Hepatocyte (in vitro differentiated cells): ENCODE data around the gene WIZ. TPM values are rescaled to one million over a fixed set of nuclear protein-coding genes. Genes with fewer than 3 reads are reported as not detected.

Experiments used
- DNase-seq: peaks from one replicate; pipeline ENCODE4 v3.0.0-alpha.2; 2016; ENCODE audit warnings: low spot score
- H2AFZ ChIP-seq: fragments of 200-600 bp; sonication (generic); 2 replicates; pipeline ENCODE4 v1.6.0; 2016; ENCODE audit warnings: antibody characterized with exemption, mild to moderate bottlenecking
- H3K27ac ChIP-seq: fragments of 200-600 bp; sonication (generic); 2 replicates; pipeline ENCODE4 v1.5.1; 2016; ENCODE audit warnings: mild to moderate bottlenecking
- H3K27me3 ChIP-seq: fragments of 200-600 bp; sonication (generic); 2 replicates; pipeline ENCODE4 v1.6.1; 2016
- H3K36me3 ChIP-seq: fragments of 200-600 bp; sonication (generic); replicated peaks from 2 replicates; pipeline ENCODE4 v1.5.1; 2016; ENCODE audit warnings: low read depth; ENCODE audit not compliant: insufficient read depth
- H3K4me1 ChIP-seq: fragments of 200-600 bp; sonication (generic); 2 replicates; pipeline ENCODE4 v1.5.1; 2016; ENCODE audit warnings: mild to moderate bottlenecking, moderate library complexity; ENCODE audit not compliant: insufficient read depth
- H3K4me2 ChIP-seq: fragments of 200-600 bp; sonication (generic); 2 replicates; pipeline ENCODE4 v1.6.0; 2016
- H3K4me3 ChIP-seq: fragments of 200-600 bp; sonication (generic); 2 replicates; pipeline ENCODE4 v1.5.1; 2016; ENCODE audit warnings: mild to moderate bottlenecking
- H3K79me2 ChIP-seq: fragments of 200-600 bp; sonication (generic); 2 replicates; pipeline ENCODE4 v1.6.0; 2017; ENCODE audit warnings: mild to moderate bottlenecking
- H3K9me2 ChIP-seq: fragments of 200-600 bp; sonication (generic); replicated peaks from 2 replicates; pipeline ENCODE4 v1.6.0; 2017; ENCODE audit warnings: mild to moderate bottlenecking; ENCODE audit not compliant: insufficient read depth
- H3K9me3 ChIP-seq: fragments of 200-600 bp; sonication (generic); 2 replicates; pipeline ENCODE4 v1.5.1; 2016; ENCODE audit warnings: low read depth, mild to moderate bottlenecking
- H4K20me1 ChIP-seq: fragments of 200-600 bp; sonication (generic); 2 replicates; pipeline ENCODE4 v1.6.0; 2016; ENCODE audit warnings: mild to moderate bottlenecking; ENCODE audit not compliant: insufficient read depth, poor library complexity, severe bottlenecking
- CTCF ChIP-seq: fragments of 200-600 bp; sonication (generic); IDR thresholded peaks from 2 replicates; pipeline ENCODE4 v1.5.1; 2016; ENCODE audit warnings: antibody characterized with exemption, mild to moderate bottlenecking; ENCODE audit not compliant: poor library complexity
- EZH2 ChIP-seq: fragments of 200-600 bp; sonication (generic); IDR thresholded peaks from 2 replicates; pipeline ENCODE4 v1.6.1; 2016; ENCODE audit warnings: antibody characterized with exemption, mild to moderate bottlenecking, borderline replicate concordance
- EZH2phosphoT487 ChIP-seq: fragments of 200-600 bp; sonication (generic); IDR thresholded peaks from one replicate; pipeline ENCODE4 v1.6.1; 2018; ENCODE audit warnings: antibody characterized with exemption, mild to moderate bottlenecking, low read depth, moderate library complexity; ENCODE audit not compliant: unreplicated experiment, severe bottlenecking
- WGBS: methylation state at CpG from one replicate; pipeline ENCODE4 v1.1.6; 2016; ENCODE audit warnings: low lambda C conversion rate; ENCODE audit errors: missing lambda C conversion rate; 5-methylcytosine and 5-hydroxymethylcytosine counted together
- polyA plus RNA-seq: library from polyadenylated mRNA; unstranded; fragments of >200 nt; fragmentation: Nextera tagmentation; extraction: Ambion mirVana; gene quantifications from 2 replicates; pipeline ENCODE4 v1.2.1, GENCODE V29; 2016
- total RNA-seq: library from RNA; depleted of rRNA; stranded (reverse); fragments of >200 nt; gene quantifications from 2 replicates; pipeline ENCODE4 v1.2.3, GENCODE V29; 2014

Gene WIZ
- total and polyA plus RNA-seq, 2 experiments from 2014 or later: 18.6 to 24.5 TPM

- Histone ChIP-seq H3K4me2 (no peak overlapping the region), H3K9me3 (no peaks in the 10 kb centered on the region), H4K20me1 (no peaks in the 10 kb centered on the region), H3K36me3 (no peaks in the 10 kb centered on the region), H3K27ac (no peak overlapping the region), H3K27me3 (no peaks in the 10 kb centered on the region), H3K4me1 (peaks cover 10% of the 10 kb centered on the region), H3K79me2 (peaks cover 38% of the 10 kb centered on the region), H3K9me2 (no peaks in the 10 kb centered on the region), H3K4me3 (no peak overlapping the region), H2AFZ (no peak overlapping the region)
- TF ChIP-seq CTCF: no peak
- no peak for TF ChIP-seq EZH2phosphoT487
- TF ChIP-seq EZH2: no peak
- 91% methylated on average over 16 of the region's 16 CpGs for WGBS
- DNase-seq: no peak
These were observed 23.0 kb downstream of the WIZ start for GRCh38 chr19:15426485-15427349.

- H3K4me1 ChIP-seq: no peaks in the 10 kb centered on the region
- H3K27me3 ChIP-seq: no peaks in the 10 kb centered on the region
- H3K79me2 ChIP-seq: peaks cover 26% of the 10 kb centered on the region
- TF ChIP-seq EZH2 (no peak), CTCF (no peak), EZH2phosphoT487 (no peak)
- DNase-seq: no peak
- H3K27ac ChIP-seq: no peak overlapping the region
- no peaks in the 10 kb centered on the region for H3K36me3 ChIP-seq
- no peaks in the 10 kb centered on the region for H4K20me1 ChIP-seq
- no peak overlapping the region for H3K4me2 ChIP-seq
- H2AFZ ChIP-seq: no peak overlapping the region
- no peaks in the 10 kb centered on the region for H3K9me3 ChIP-seq
- 98% methylated on average over 33 of the region's 36 CpGs for WGBS
- H3K9me2 ChIP-seq: no peaks in the 10 kb centered on the region
- H3K4me3 ChIP-seq: no peak overlapping the region
These were observed 24.3 kb downstream of the WIZ start for GRCh38 chr19:15425321-15425950.

- 98% methylated on average over 38 of the region's 38 CpGs for WGBS
These were observed 25.0 kb downstream of the WIZ start for GRCh38 chr19:15424692-15425272.

More at GRCh38 chr19:15424692-15425272, 25.0 kb downstream of the WIZ start:
- H3K4me3 ChIP-seq: no peak overlapping the region
- H3K9me3 ChIP-seq: no peaks in the 10 kb centered on the region
- H3K4me1 ChIP-seq: no peaks in the 10 kb centered on the region
- no peaks in the 10 kb centered on the region for H4K20me1 ChIP-seq
- DNase-seq: no peak
- H3K9me2 ChIP-seq: no peaks in the 10 kb centered on the region
- TF ChIP-seq EZH2: no peak
- TF ChIP-seq CTCF: no peak
- no peak for TF ChIP-seq EZH2phosphoT487
- no peak overlapping the region for H3K27ac ChIP-seq
- H3K79me2 ChIP-seq: peaks cover 19% of the 10 kb centered on the region
- H3K27me3 ChIP-seq: no peaks in the 10 kb centered on the region
- H3K4me2 ChIP-seq: no peak overlapping the region
- H2AFZ ChIP-seq: no peak overlapping the region
- H3K36me3 ChIP-seq: no peaks in the 10 kb centered on the region
